Measurements from ENCODE around the gene TNIP1. TPM values are rescaled to one million over a fixed set of nuclear protein-coding genes. Genes with fewer than 3 reads are reported as not detected.

Gene TNIP1, protein sequence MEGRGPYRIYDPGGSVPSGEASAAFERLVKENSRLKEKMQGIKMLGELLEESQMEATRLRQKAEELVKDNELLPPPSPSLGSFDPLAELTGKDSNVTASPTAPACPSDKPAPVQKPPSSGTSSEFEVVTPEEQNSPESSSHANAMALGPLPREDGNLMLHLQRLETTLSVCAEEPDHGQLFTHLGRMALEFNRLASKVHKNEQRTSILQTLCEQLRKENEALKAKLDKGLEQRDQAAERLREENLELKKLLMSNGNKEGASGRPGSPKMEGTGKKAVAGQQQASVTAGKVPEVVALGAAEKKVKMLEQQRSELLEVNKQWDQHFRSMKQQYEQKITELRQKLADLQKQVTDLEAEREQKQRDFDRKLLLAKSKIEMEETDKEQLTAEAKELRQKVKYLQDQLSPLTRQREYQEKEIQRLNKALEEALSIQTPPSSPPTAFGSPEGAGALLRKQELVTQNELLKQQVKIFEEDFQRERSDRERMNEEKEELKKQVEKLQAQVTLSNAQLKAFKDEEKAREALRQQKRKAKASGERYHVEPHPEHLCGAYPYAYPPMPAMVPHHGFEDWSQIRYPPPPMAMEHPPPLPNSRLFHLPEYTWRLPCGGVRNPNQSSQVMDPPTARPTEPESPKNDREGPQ
- 66.5 TPM for total RNA-seq

DNA sequence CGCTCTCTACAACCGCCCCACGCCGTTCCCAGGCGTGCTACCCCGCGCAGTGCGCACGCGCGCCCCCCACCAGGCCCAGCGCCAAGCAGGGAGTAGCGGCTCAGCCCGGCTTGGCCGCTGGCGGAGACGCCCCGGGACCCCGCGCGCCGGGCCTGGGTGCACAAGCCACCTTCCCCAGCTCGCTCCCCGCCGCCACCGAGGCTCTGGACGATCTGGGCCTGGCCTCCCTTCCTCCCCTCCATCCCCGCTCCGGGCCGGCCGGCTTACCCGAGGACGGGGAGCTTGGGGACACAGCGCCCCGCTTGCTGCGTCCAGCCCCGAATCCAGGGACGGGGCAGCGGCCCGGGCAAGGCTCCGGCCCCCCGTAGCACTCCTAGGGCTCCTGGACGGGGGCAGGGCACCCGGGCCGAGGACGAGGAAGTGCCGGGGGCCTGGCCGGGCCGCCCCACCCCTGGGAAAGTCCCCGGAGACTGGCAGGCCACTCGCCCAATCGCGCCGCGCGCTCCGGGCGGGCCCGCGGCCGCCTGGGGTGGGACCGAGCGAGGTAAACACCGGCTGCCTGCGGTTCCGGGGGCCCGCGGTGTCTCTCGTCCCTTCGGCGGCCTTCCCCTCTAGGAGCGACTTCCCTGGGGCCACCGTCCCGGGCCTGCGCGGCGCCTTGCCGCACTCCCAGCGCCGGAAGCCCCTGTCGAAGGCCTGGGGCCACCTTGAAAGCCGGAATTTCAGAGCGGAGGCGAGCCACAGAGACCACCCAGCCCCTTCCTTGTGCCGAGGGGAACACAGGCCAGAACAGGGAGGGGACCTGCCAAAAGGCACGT is at the start of gene TNIP1:
Gene TNIP1, minus strand, starts transcription at position 422 of the 818 bp plus-strand sequence. CDS start 15,939 bp downstream, outside the sequence.

DNA sequence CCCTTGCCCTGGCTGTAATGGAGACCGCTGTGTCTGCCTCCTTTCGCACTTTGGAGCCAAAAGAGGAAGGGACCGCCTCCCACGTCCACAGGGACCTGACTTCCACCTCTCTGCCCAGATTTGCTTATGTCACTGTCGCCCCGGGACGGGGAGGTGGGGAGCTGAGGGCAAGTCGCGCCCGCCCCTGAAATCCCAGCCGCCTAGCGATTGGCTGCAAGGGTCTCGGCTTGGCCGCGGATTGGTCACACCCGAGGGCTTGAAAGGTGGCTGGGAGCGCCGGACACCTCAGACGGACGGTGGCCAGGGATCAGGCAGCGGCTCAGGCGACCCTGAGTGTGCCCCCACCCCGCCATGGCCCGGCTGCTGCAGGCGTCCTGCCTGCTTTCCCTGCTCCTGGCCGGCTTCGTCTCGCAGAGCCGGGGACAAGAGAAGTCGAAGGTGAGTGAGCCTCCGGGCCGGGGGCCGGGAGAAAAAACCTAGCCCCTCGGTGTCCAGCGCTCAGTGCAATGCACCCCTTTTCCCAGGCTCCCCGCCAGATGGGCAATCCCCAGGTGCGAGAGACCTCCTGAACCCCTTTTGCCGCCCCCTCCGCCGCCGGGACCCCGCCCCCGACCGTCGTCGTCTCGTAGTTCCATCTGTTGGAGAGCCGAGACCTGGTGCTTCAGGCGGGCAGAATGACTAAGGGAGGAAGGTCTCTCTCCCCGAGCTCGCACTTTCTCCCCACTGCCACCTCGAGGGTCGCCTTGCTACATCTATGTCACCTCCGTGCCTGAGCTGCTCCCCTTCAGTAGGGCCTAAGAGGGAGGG is 60.3 kb downstream of the TNIP1 start, which contains the start of gene GPX3:
Gene GPX3, plus strand, starts transcription at position 288 of the 807 bp plus-strand sequence. Its CDS starts 64 bp downstream, at position 352.

Other genes with a start within 250 kb of the TNIP1 start
- not detected for gene IRGM, start 234.5 kb downstream of the TNIP1 start, total RNA-seq
- gene ZNF300, start 176.1 kb downstream of the TNIP1 start, total RNA-seq = 39.5 TPM
- gene GPX3, start 60.4 kb downstream of the TNIP1 start, total RNA-seq = 129 TPM
- 177 TPM for gene ANXA6, start 76.7 kb upstream of the TNIP1 start, total RNA-seq
- 3.8 TPM for gene CCDC69, start 143.1 kb upstream of the TNIP1 start, total RNA-seq
- gene GM2A, start 172.2 kb upstream of the TNIP1 start, total RNA-seq = 21.9 TPM
- gene SLC36A3, start 222.7 kb upstream of the TNIP1 start, total RNA-seq = not detected

Measured in camera-type eye (tissue), 1 donor.